Measurements from ENCODE around the gene IFNA21.
"Not testable (repeated sequence)": the region's sequence is repeated elsewhere in the genome, so short reads cannot be mapped to it uniquely, and the experiment has no call there.

IFNA21 gene

GRCh38 chr9:21182810-21183736 lies 16.6 kb upstream of the IFNA21 start:
- peak; percentile 15 for DNase-seq (ENCODE audit: low read depth)
- TF ChIP-seq CTCF (conservative IDR thresholded peaks at IDR 0.05; ENCODE audit: control insufficient read depth, insufficient read depth, low read depth, low read length) = peak; percentile 54
- not testable (repeated sequence) for H3K4me3 ChIP-seq (ENCODE audit: control insufficient read depth, low read depth, low read length)

GRCh38 chr9:21174671-21175070 lies 8.2 kb upstream of the IFNA21 start:
- DNase-seq (ENCODE audit: low read depth) = peak; percentile 50
- no peak for TF ChIP-seq CTCF (conservative IDR thresholded peaks at IDR 0.05; ENCODE audit: control insufficient read depth, insufficient read depth, low read depth, low read length)

GRCh38 chr9:21172156-21172555 lies 5.7 kb upstream of the IFNA21 start:
- TF ChIP-seq CTCF (conservative IDR thresholded peaks at IDR 0.05; ENCODE audit: control insufficient read depth, insufficient read depth, low read depth, low read length) = no peak
- no peak for DNase-seq (ENCODE audit: low read depth)
- H3K4me3 ChIP-seq (ENCODE audit: control insufficient read depth, low read depth, low read length) = no peak overlapping the region

More at GRCh38 chr9:21174671-21175070, 8.2 kb upstream of the IFNA21 start:
- H3K4me3 ChIP-seq (ENCODE audit: control insufficient read depth, low read depth, low read length) = no peak overlapping the region

- H3K4me3 ChIP-seq (ENCODE audit: control insufficient read depth, low read depth, low read length) = no peak overlapping the region
- no peak for TF ChIP-seq CTCF (conservative IDR thresholded peaks at IDR 0.05; ENCODE audit: control insufficient read depth, insufficient read depth, low read depth, low read length)
- DNase-seq (ENCODE audit: low read depth) = no peak
Observed at GRCh38 chr9:21171351-21171750, 4.9 kb upstream of the IFNA21 start.

GRCh38 chr9:21165516-21165915 lies 944 bp downstream of the IFNA21 start:
- H3K4me3 ChIP-seq (ENCODE audit: control insufficient read depth, low read depth, low read length) = no peak overlapping the region
- DNase-seq (ENCODE audit: low read depth) = no peak
- no peak for TF ChIP-seq CTCF (conservative IDR thresholded peaks at IDR 0.05; ENCODE audit: control insufficient read depth, insufficient read depth, low read depth, low read length)

GRCh38 chr9:21160178-21160577 lies 6.3 kb downstream of the IFNA21 start:
- no peak for TF ChIP-seq CTCF (conservative IDR thresholded peaks at IDR 0.05; ENCODE audit: control insufficient read depth, insufficient read depth, low read depth, low read length)
- DNase-seq (ENCODE audit: low read depth) = peak; percentile 0

More at GRCh38 chr9:21160178-21160577, 6.3 kb downstream of the IFNA21 start:
- H3K4me3 ChIP-seq (ENCODE audit: control insufficient read depth, low read depth, low read length) = no peak overlapping the region
